BLaER1 treated with 17β-estradiol and CSF1 and Interleukin-3, amounts not matched to agents 10 nM and 100 nM (cell line): ENCODE data around the gene DNAH17.
A peak's percentile ranks its signal among the peaks of the same experiment; 100 is the strongest.

ENCODE experiments used
- H3K27ac ChIP-seq, 11 experiments: shearing (Covaris generic); formaldehyde crosslinking; 2 replicates each; pipeline ENCODE4 v1.8.1; 2022
- H3K27me3 ChIP-seq, 11 experiments: shearing (Covaris generic); formaldehyde crosslinking; 2 replicates each; pipeline ENCODE4 v1.8.1; 2022
- H3K36me3 ChIP-seq, 11 experiments: shearing (Covaris generic); formaldehyde crosslinking; 2 replicates each; pipeline ENCODE4 v1.8.1; 2022
- H3K4me1 ChIP-seq, 10 experiments: shearing (Covaris generic); formaldehyde crosslinking; 2 replicates each; pipeline ENCODE4 v1.8.1; 2022
- H3K4me2 ChIP-seq, 11 experiments: shearing (Covaris generic); formaldehyde crosslinking; 2 replicates each; pipeline ENCODE4 v1.8.1; 2022
- H3K4me3 ChIP-seq, 10 experiments: shearing (Covaris generic); formaldehyde crosslinking; 2 replicates each; pipeline ENCODE4 v1.8.1; 2022
- H3K9ac ChIP-seq, 11 experiments: shearing (Covaris generic); formaldehyde crosslinking; 2 replicates each; pipeline ENCODE4 v1.8.1; 2022
- H3K9me3 ChIP-seq, 11 experiments: shearing (Covaris generic); formaldehyde crosslinking; replicated peaks in 1 of 11; 2 replicates each; pipeline ENCODE4 v1.8.1; 2022
- H4K20me1 ChIP-seq, 11 experiments: shearing (Covaris generic); formaldehyde crosslinking; 2 replicates each; pipeline ENCODE4 v1.8.1; 2022
- Cebpa-rat ChIP-seq, 11 experiments: shearing (Covaris generic); IDR thresholded peaks; 2 replicates each; pipeline ENCODE4 v1.8.1; 2022

The DNAH17 gene

DNA sequence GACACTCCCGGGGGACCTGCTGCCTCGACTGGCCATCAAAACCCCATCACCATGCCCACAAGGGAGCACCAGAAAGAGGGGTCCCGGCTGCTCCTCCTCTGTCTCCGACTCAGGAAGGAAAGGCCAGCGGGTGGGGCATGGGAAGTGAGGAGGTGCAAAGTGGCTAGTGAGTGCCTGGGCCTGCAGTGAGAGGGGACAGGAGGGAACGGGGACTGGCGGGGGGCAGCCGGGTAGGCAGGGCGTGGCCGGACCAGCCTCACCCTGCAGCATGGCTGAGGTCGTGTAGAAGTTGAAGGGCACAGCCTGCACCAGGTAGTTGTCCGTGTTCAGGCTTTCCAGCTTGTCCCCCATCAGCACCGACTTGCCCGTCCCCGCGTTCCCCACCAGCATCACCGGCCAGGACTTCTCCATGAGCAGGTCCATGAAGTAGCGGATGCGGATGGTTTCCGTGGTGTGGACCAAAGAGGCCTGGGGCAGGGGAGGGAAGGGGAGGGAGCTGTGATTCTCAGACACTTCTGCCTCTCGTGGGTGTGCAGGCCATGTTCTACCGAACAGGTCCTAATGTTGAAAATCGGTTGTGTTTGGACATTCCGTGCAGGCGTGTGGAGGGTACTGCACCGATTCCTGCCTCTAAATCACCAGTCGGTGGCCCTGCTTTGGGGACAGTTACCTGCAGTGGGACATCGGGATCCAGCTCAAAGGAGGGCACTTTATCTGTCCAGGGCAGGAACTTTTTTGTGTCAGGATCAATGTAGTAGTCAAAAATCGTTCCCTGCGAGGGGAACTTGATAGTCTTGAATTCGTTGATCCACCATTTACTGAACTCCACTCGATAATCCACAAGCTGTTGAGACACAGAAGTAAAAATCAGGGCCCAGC, 91.7 kb downstream of the DNAH17 start:
- peaks cover 12 to 25% (median 21%) of the 10 kb centered on the region in 10 experiments; a peak in 19 of 20 replicates for H3K4me1 ChIP-seq
- H3K27me3 ChIP-seq, result no peaks in the 10 kb centered on the region
- peak overlapping the region; percentile 50 to 83 (median 74); a peak in 18 of 22 replicates for H3K9ac ChIP-seq
- peaks cover 0 to 13% (median 0%) of the 10 kb centered on the region in 11 experiments; a peak in 3 of 22 replicates for H3K36me3 ChIP-seq
- peak overlapping the region in 9 of 11 experiments; percentile 44 to 75 (median 71); a peak in 16 of 22 replicates for H3K27ac ChIP-seq
- H4K20me1 ChIP-seq, result no peaks in the 10 kb centered on the region
- no peak for TF ChIP-seq Cebpa-rat (IDR thresholded peaks at IDR 0.05)
- no peaks in the 10 kb centered on the region for H3K9me3 ChIP-seq
- H3K4me3 ChIP-seq, result peak overlapping the region; percentile 53 to 76 (median 66)
- H3K4me2 ChIP-seq, result peak overlapping the region; percentile 75 to 100 (median 97)

DNA sequence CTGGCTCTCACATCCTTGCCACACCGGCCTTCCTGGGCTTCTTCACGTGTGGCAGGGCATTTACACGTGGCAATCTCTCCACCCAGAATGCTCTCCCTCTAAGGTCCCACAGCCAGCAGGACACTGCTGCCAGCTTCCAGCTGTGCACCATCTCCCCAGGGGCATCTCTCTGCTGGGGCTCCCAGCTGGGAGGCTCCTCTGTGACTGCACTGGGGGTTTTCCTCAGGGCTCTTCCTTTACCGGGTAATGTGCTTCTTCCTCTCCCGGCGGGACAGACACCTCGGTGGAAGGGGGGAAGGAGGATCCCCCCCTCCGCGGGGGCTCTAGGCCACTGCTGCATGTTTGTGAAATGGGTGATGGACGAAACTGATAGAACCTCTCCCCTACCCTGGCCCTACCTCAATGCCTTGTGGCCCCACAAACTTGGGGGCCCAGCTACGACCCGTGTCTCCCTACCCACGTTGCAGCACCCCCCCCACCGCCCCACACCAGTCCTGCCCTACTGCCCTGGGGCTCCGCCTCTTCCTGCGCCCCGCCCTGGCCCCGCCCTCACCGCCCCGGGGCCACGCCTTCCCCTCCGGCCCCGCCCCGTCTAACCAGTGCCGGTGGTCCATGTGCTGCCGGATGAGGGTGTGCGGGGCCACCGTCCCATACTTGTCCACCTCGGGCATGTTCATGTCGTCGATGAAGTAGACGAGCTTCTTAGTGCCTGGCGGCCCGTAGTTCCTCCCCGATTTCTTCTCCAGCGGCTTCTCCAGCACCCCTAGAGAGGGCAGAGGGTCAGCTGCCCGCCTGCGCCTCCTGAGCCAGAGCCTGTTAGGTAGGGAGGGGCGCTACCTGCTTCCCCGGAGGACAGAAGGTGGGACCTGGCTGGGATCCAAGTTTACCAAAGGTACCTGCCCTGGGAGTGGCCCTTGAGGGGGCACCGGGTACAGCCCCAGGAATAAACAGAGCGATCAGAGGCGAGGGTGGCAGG, 92.6 kb downstream of the DNAH17 start:
- Histone ChIP-seq H3K27ac (peak overlapping the region in 9 of 11 experiments; percentile 44 to 75 (median 71); a peak in 18 of 22 replicates), H3K4me3 (peak overlapping the region; percentile 53 to 76 (median 66)), H3K4me2 (peak overlapping the region; percentile 75 to 100 (median 97)), H4K20me1 (no peaks in the 10 kb centered on the region), H3K9me3 (no peaks in the 10 kb centered on the region), H3K27me3 (no peaks in the 10 kb centered on the region), H3K9ac (peak overlapping the region; percentile 50 to 83 (median 74); a peak in 21 of 22 replicates), H3K4me1 (peaks cover 12 to 25% (median 21%) of the 10 kb centered on the region in 10 experiments; a peak in 19 of 20 replicates), H3K36me3 (peaks cover 0 to 13% (median 0%) of the 10 kb centered on the region in 11 experiments; a peak in 3 of 22 replicates)
- no peak for TF ChIP-seq Cebpa-rat (IDR thresholded peaks at IDR 0.05)

DNA sequence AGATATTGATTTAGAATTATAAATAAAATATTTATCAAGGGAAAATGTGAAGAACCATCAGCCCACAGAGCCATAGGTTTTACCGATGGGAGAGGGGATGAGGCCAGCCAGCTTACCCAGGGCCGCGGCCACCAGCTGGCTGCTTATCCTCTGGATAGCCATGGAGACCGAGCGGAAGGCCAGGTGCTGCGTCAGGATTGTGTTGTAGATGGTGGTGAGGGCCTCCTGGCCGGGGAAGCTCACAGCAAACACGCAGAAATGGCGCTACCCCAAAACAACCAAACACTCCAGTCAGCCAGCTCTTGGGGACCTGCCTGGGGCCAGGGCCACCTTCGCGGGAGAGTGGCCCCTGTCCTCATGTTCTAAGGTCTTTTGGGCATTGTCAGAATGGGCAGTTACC, 97.8 kb downstream of the DNAH17 start:
- Histone ChIP-seq H3K9me3 (peaks cover 0 to 13% (median 7%) of the 10 kb centered on the region in 11 experiments; a peak in 8 of 22 replicates), H4K20me1 (no peaks in the 10 kb centered on the region), H3K4me2 (no peak overlapping the region), H3K27ac (no peak overlapping the region), H3K9ac (no peak overlapping the region), H3K4me1 (peaks cover 6 to 28% (median 20%) of the 10 kb centered on the region in 10 experiments; a peak in 18 of 20 replicates), H3K27me3 (peaks cover 0 to 18% (median 10%) of the 10 kb centered on the region in 11 experiments; a peak in 12 of 22 replicates), H3K4me3 (no peak overlapping the region), H3K36me3 (0 out of 22 replicates have a peak, but pooled peaks cover 0 to 16% (median 0%) of the 10 kb centered on the region in 11 experiments)
- no peak for TF ChIP-seq Cebpa-rat (IDR thresholded peaks at IDR 0.05)

DNA sequence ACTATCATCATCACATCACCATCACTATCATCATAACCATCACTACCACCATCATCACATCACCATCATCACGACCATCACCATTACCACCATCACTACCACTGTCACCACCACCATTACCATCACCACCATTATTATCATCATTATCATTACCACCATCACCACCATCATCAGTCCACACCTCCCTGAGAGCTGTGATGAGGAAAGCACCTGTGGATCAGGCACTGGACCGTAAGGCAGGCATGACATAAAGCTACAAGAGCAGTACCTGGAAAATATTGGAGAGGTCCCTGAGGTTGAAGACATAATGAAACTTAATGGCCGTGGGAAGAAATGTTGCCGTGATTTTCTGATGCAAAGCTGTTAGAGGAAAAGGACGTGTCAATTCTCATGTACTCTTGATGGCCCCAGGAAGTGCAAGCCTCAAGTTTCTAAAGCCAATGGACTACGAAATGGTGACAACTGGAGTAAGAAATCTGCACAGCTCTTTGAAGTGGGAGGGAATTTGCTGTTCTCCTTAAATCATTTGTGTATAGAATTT, 98.4 kb downstream of the DNAH17 start:
- Histone ChIP-seq H3K9ac (no peak overlapping the region), H3K4me3 (no peak overlapping the region), H3K27ac (no peak overlapping the region), H3K4me1 (peaks cover under 1 to 28% (median 20%) of the 10 kb centered on the region in 10 experiments; a peak in 16 of 20 replicates), H4K20me1 (no peaks in the 10 kb centered on the region), H3K4me2 (no peak overlapping the region), H3K27me3 (peaks cover 0 to 23% (median 12%) of the 10 kb centered on the region in 11 experiments; a peak in 14 of 22 replicates), H3K9me3 (peaks cover 0 to 13% (median 7%) of the 10 kb centered on the region in 11 experiments; a peak in 8 of 22 replicates), H3K36me3 (0 out of 22 replicates have a peak, but pooled peaks cover 0 to 16% (median 0%) of the 10 kb centered on the region in 11 experiments)
- no peak for TF ChIP-seq Cebpa-rat (IDR thresholded peaks at IDR 0.05)

DNA sequence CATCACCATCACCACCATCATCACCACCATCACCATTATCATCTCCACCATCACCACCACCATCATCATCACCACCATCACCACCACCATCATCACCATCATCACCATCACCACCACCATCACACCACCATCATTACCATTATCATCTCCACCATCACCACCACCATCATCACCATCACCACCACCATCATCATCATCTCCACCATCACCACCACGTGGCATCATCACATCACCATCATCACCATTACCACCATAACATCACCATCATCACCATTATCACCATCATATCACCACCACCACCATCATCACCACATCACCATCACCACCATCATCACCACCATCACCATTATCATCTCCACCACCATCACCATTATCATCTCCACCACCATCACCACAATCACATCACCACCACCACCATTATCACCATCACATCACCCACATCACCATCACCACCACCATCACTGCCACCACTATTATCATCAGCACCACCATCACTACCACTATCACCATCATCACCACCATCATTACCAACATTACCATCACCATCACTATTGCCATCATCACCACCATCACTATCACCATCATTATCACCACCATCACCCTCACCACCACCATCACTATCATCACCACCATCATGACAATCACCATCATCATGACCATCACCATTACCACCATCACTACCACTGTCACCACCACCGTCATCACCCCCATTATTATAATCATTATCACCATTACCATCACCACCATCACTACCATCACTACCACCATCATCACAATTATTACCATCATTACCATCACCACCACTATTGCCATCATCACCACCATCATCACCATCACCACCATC, 99.1 kb downstream of the DNAH17 start:
- Histone ChIP-seq H3K9me3 (peaks cover 0 to 13% (median 7%) of the 10 kb centered on the region in 11 experiments; a peak in 8 of 22 replicates), H3K36me3 (0 out of 22 replicates have a peak, but pooled peaks cover 0 to 16% (median 0%) of the 10 kb centered on the region in 11 experiments), H3K27me3 (peaks cover 0 to 27% (median 12%) of the 10 kb centered on the region in 11 experiments; a peak in 14 of 22 replicates), H3K4me3 (no peak overlapping the region), H3K4me2 (no peak overlapping the region), H3K9ac (no peak overlapping the region), H4K20me1 (no peaks in the 10 kb centered on the region), H3K27ac (no peak overlapping the region), H3K4me1 (peaks cover 0 to 35% (median 26%) of the 10 kb centered on the region in 10 experiments; a peak in 17 of 20 replicates)
- no peak for TF ChIP-seq Cebpa-rat (IDR thresholded peaks at IDR 0.05)

DNA sequence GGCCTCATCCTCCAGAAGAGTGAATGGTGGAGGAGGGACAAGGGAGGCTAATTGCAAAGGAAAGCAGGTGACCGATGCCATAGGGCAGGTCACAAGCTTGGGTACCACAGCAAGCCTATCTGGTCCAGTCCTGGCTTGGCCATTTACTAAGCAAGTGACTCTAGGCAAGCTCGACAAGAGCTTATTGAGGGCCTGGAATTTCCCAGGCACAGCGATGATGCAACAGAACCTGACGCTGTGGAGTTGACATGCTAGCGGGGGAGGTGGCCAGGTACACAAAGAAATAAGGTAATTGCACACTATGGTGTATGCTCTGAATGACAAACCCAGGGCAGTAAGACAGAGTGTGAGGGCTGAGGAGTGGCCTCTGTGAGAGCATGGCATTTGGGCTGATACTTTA, 100.2 kb downstream of the DNAH17 start:
- H3K27me3 ChIP-seq, result peaks cover 0 to 27% (median 12%) of the 10 kb centered on the region in 11 experiments; a peak in 14 of 22 replicates
- no peaks in the 10 kb centered on the region for H4K20me1 ChIP-seq
- H3K4me2 ChIP-seq, result no peak overlapping the region
- peaks cover 10 to 42% (median 37%) of the 10 kb centered on the region in 10 experiments for H3K4me1 ChIP-seq
- H3K9ac ChIP-seq, result no peak overlapping the region
- 0 out of 22 replicates have a peak, but pooled peaks cover 0 to 16% (median 0%) of the 10 kb centered on the region in 11 experiments for H3K36me3 ChIP-seq
- H3K27ac ChIP-seq, result no peak overlapping the region
- H3K9me3 ChIP-seq, result peaks cover 0 to 13% (median 7%) of the 10 kb centered on the region in 11 experiments; a peak in 8 of 22 replicates
- H3K4me3 ChIP-seq, result no peak overlapping the region
- TF ChIP-seq Cebpa-rat (IDR thresholded peaks at IDR 0.05), result no peak

DNA sequence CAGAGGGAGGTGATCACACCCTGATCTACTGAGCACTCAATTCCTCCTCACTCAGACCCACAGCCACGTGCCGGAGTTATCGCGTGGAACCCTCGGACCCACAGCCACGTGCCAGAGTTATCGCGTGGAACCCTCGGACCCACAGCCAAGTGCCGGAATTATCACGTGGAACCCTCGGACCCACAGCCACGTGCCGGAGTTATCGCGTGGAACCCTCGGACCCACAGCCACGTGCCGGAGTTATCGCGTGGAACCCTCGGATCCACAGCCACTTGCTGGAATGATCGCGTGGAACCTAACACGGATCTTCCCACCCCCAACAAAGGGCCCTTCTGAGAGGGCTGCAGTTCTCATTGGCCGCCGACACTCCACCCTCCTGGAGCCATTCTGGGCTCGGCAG, 101.0 kb downstream of the DNAH17 start:
- H3K9ac ChIP-seq, result no peak overlapping the region

More for the DNA sequence above, 101.0 kb downstream of the DNAH17 start:
- H3K4me2 ChIP-seq, result no peak overlapping the region
- H3K4me1 ChIP-seq, result peaks cover 10 to 43% (median 38%) of the 10 kb centered on the region in 10 experiments
- H3K4me3 ChIP-seq, result no peak overlapping the region
- H4K20me1 ChIP-seq, result no peaks in the 10 kb centered on the region
- no peak for TF ChIP-seq Cebpa-rat (IDR thresholded peaks at IDR 0.05)
- no peak overlapping the region for H3K27ac ChIP-seq
- peaks cover 0 to 13% (median 7%) of the 10 kb centered on the region in 11 experiments; a peak in 8 of 22 replicates for H3K9me3 ChIP-seq
- peaks cover 0 to 27% (median 12%) of the 10 kb centered on the region in 11 experiments; a peak in 14 of 22 replicates for H3K27me3 ChIP-seq
- 0 out of 22 replicates have a peak, but pooled peaks cover 0 to 16% (median 0%) of the 10 kb centered on the region in 11 experiments for H3K36me3 ChIP-seq
